Endothelial cell (in vitro differentiated cells): Measurements from ENCODE around the gene WIZ. TPM values are rescaled to one million over a fixed set of nuclear protein-coding genes. Genes with fewer than 3 reads are reported as not detected.

Source experiments
- DNase-seq: peaks from one replicate; pipeline ENCODE4 v3.0.0; 2021; ENCODE audit warnings: low spot score
- H3K27ac Mint-ChIP-seq: one replicate; pipeline ENCODE4 v1.8.0; 2021; ENCODE audit warnings: mixed read lengths, inconsistent platforms; ENCODE audit not compliant: unreplicated experiment
- H3K27me3 Mint-ChIP-seq: one replicate; pipeline ENCODE4 v1.8.0; 2021; ENCODE audit warnings: mild to moderate bottlenecking, moderate library complexity, mixed read lengths, inconsistent platforms; ENCODE audit not compliant: unreplicated experiment
- H3K36me3 Mint-ChIP-seq: one replicate; pipeline ENCODE4 v1.8.0; 2021; ENCODE audit warnings: mild to moderate bottlenecking, low read depth, mixed read lengths, inconsistent platforms; ENCODE audit not compliant: unreplicated experiment
- H3K4me1 Mint-ChIP-seq: one replicate; pipeline ENCODE4 v1.8.0; 2021; ENCODE audit warnings: mild to moderate bottlenecking, mixed read lengths, inconsistent platforms; ENCODE audit not compliant: unreplicated experiment
- H3K4me3 Mint-ChIP-seq: one replicate; pipeline ENCODE4 v1.8.0; 2021; ENCODE audit warnings: mild to moderate bottlenecking, mixed read lengths, inconsistent platforms; ENCODE audit not compliant: unreplicated experiment
- H3K9me3 Mint-ChIP-seq: one replicate; pipeline ENCODE4 v1.8.0; 2021; ENCODE audit warnings: mixed read lengths, inconsistent platforms; ENCODE audit not compliant: unreplicated experiment
- CTCF ChIP-seq: fragments of 200-600 bp; sonication (generic); IDR thresholded peaks from one replicate; pipeline ENCODE4 v1.5.0; 2021; ENCODE audit warnings: antibody characterized with exemption; ENCODE audit not compliant: unreplicated experiment
- total RNA-seq: library from RNA; stranded (reverse); fragmentation: NEBNext Ultra II Directional; extraction: Animal tissue kit (Norgen Biotek cat#: 25700); gene quantifications from one replicate; pipeline ENCODE4 v1.2.1, GENCODE V29; 2021; ENCODE audit not compliant: unreplicated experiment

WIZ gene
- total RNA-seq, 1 donor from 2014 or later = 79.0 TPM

- H3K27me3 Mint-ChIP-seq = peaks cover 39% of the 10 kb centered on the region
- no peaks in the 10 kb centered on the region for H3K9me3 Mint-ChIP-seq
- H3K4me3 Mint-ChIP-seq = no peak overlapping the region
- H3K27ac Mint-ChIP-seq = no peak overlapping the region
- DNase-seq = no peak
- H3K4me1 Mint-ChIP-seq = peaks cover 12% of the 10 kb centered on the region
- no peak for TF ChIP-seq CTCF
- H3K36me3 Mint-ChIP-seq = peaks cover 21% of the 10 kb centered on the region
Observed at GRCh38 chr19:15453091-15453578, 3.4 kb upstream of the WIZ start.

GRCh38 chr19:15452111-15453047 is 2.6 kb upstream of the WIZ start:
- H3K4me1 Mint-ChIP-seq = peaks cover 12% of the 10 kb centered on the region
- no peak overlapping the region for H3K4me3 Mint-ChIP-seq
- peaks cover 23% of the 10 kb centered on the region for H3K36me3 Mint-ChIP-seq
- H3K27me3 Mint-ChIP-seq = peaks cover 39% of the 10 kb centered on the region
- H3K27ac Mint-ChIP-seq = no peak overlapping the region
- DNase-seq = no peak
- TF ChIP-seq CTCF = no peak
- no peaks in the 10 kb centered on the region for H3K9me3 Mint-ChIP-seq

GRCh38 chr19:15450528-15450890 is 753 bp upstream of the WIZ start:
- TF ChIP-seq CTCF = no peak

GRCh38 chr19:15448778-15449619 is 757 bp downstream of the WIZ start:
- TF ChIP-seq CTCF = no peak
- H3K27me3 Mint-ChIP-seq = peaks cover 23% of the 10 kb centered on the region
- H3K4me3 Mint-ChIP-seq = peak overlapping the region; percentile 73
- H3K4me1 Mint-ChIP-seq = peaks cover 12% of the 10 kb centered on the region
- peaks cover 24% of the 10 kb centered on the region for H3K36me3 Mint-ChIP-seq
- DNase-seq = no peak
- no peaks in the 10 kb centered on the region for H3K9me3 Mint-ChIP-seq
- no peak overlapping the region for H3K27ac Mint-ChIP-seq

More at GRCh38 chr19:15450528-15450890, 753 bp upstream of the WIZ start:
- H3K27ac Mint-ChIP-seq = peak overlapping the region; percentile 96
- H3K9me3 Mint-ChIP-seq = no peaks in the 10 kb centered on the region
- DNase-seq = no peak
- peaks cover 27% of the 10 kb centered on the region for H3K36me3 Mint-ChIP-seq
- peaks cover 36% of the 10 kb centered on the region for H3K27me3 Mint-ChIP-seq
- H3K4me3 Mint-ChIP-seq = peak overlapping the region; percentile 93
- H3K4me1 Mint-ChIP-seq = peaks cover 12% of the 10 kb centered on the region
